Mammary epithelial cell (primary cell): ENCODE results near the gene PPAN.

Experiments
- EZH2 ChIP-seq: IDR thresholded peaks from 2 replicates; pipeline ENCODE4 v1.6.1; 2012; ENCODE audit warnings: low read length, inconsistent platforms, borderline replicate concordance
- TF ChIP-seq, protein P1 (sequence below), 2 donors: IDR thresholded peaks in 1 of 2; conservative IDR thresholded peaks in 1 of 2; 2 replicates each; pipeline ENCODE4 v1.5.1; 2011 to 2012; ENCODE audit warnings: inconsistent platforms in 2 of 2, low read length in 2 of 2, mild to moderate bottlenecking in 2 of 2, control low read depth in 1 of 2, low read depth in 1 of 2; ENCODE audit not compliant: insufficient read depth in 1 of 2; ENCODE audit errors: extremely low read depth in 1 of 2

DNA sequence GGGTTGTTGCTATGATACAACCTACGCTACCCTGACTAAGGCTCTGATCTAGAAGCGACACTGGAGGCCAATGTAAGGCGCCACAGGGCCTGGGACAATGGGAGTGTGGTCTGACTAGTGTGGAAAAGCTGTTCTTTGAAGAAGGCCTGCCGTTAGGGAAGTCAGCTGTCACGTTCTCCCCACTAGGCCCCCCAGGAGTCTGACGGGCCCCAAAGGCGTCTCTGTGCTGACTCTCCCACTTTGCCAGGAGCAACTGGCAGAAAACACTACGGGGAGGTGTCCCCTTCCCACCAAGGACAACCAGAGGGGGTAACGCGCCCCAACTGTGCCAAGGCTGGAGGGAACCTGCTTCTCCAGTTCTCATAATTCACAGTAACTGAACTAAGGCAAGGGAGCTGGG is 38.9 kb downstream of the PPAN start:
- TF ChIP-seq, protein P1, sequence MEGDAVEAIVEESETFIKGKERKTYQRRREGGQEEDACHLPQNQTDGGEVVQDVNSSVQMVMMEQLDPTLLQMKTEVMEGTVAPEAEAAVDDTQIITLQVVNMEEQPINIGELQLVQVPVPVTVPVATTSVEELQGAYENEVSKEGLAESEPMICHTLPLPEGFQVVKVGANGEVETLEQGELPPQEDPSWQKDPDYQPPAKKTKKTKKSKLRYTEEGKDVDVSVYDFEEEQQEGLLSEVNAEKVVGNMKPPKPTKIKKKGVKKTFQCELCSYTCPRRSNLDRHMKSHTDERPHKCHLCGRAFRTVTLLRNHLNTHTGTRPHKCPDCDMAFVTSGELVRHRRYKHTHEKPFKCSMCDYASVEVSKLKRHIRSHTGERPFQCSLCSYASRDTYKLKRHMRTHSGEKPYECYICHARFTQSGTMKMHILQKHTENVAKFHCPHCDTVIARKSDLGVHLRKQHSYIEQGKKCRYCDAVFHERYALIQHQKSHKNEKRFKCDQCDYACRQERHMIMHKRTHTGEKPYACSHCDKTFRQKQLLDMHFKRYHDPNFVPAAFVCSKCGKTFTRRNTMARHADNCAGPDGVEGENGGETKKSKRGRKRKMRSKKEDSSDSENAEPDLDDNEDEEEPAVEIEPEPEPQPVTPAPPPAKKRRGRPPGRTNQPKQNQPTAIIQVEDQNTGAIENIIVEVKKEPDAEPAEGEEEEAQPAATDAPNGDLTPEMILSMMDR (conservative IDR thresholded peaks at IDR 0.05 in 1 of 2, IDR thresholded peaks at IDR 0.05 in 1 of 2; ENCODE audit: extremely low read depth in 1 of 2, insufficient read depth in 1 of 2, low read depth in 1 of 2, low read length in 2 of 2), result no peak
- no peak for TF ChIP-seq EZH2
